GM21360 (cell line): ENCODE results near the gene ACADL.

Source experiments
- ATAC-seq: cut with Tn5 transposase; IDR thresholded peaks from one replicate; pipeline ENCODE4 v1.9.1; 2021; ENCODE audit warnings: mild to moderate bottlenecking, moderate library complexity; ENCODE audit not compliant: unreplicated experiment

ACADL gene

DNA sequence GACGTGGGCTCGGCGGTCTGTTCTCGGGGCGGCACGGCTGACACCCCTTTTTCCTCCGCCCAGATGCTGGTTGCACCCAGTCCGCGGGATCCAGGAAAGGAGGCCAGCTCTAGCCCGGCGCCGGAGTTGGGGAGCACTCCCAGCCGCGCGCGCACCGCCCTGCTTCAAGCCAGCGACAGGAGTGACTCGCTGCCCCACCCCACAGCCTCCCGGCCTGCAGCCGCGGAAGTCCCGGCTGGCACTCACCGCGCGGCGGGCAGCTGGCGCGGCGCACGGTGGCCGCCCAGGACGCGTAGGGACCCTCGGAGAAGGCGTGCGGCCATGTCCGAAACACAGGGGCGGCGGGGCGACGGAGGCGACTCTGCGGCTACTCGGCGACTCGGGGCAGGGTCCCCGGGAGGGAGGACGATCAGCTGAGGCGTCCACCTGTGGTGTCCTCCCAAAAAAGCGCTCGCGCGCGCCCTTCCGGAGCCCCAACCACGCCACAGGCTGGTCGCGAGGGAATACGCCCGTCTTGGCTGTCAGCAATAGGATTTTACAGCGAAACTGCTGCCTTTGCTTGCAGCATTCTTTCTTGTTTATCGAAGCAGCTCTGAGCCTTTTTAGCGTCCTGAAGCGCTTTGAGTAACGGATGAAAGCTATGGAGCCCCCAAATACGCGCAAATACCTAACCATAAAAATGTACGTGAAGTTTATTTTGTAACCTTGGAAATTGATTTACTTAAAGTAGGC, at the start of gene ACADL:
TSS of gene ACADL (minus strand) at position 507 of the 732 bp plus-strand sequence. CDS start at position 323, 184 bp downstream.
- peak; percentile 61 for ATAC-seq

GRCh38 chr2:210271300-210271699, 46.1 kb upstream of the ACADL start:
- no peak for ATAC-seq

GRCh38 chr2:210269148-210269547, 43.9 kb upstream of the ACADL start:
- ATAC-seq: no peak

- no peak for ATAC-seq
These were observed 43.0 kb upstream of the ACADL start for GRCh38 chr2:210268281-210268680.

GRCh38 chr2:210267698-210268097, 42.5 kb upstream of the ACADL start:
- ATAC-seq: no peak

- no peak for ATAC-seq
These were observed 39.0 kb upstream of the ACADL start for GRCh38 chr2:210264282-210264681.

DNA sequence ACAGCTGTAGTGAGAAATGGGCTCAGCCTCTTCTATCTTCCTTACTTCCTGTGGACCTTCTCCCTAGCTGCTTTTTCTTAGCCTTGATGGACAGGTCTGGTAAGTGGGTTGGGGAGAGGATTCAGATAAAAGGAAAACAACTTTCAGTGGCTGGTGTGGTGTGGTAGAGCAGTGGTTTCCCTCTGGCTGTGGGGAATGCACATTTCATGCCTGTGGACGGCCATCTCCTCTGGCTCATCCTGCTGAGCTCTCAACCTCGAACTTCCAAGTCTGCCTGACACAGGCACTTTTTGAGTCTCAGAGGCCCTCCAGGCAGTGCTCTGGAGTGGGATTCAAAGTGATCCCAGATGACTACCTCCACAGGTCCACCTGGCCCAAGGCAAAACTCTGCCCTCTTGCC, 38.6 kb upstream of the ACADL start:
- no peak for ATAC-seq

DNA sequence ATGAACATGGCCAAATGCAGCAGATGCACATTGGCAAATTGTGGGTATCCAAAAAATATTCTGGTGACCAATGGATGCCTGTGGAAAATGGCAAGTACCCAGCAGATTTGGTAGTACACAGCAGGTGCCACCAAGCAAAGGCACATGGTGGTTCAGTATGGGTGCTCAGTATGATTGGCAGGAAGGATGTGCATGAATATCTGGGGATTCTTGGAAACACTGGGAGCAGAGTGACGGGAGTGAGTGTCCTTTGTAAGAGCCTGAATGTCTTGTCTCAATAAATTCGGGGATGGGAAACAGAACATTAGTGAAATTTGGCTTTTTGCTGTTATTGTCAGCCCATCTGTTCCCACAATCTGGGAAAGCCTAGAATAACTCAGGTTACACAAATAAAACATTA, 36.8 kb upstream of the ACADL start:
- ATAC-seq: no peak

- no peak for ATAC-seq
These were observed 34.4 kb upstream of the ACADL start for GRCh38 chr2:210259687-210260086.

DNA sequence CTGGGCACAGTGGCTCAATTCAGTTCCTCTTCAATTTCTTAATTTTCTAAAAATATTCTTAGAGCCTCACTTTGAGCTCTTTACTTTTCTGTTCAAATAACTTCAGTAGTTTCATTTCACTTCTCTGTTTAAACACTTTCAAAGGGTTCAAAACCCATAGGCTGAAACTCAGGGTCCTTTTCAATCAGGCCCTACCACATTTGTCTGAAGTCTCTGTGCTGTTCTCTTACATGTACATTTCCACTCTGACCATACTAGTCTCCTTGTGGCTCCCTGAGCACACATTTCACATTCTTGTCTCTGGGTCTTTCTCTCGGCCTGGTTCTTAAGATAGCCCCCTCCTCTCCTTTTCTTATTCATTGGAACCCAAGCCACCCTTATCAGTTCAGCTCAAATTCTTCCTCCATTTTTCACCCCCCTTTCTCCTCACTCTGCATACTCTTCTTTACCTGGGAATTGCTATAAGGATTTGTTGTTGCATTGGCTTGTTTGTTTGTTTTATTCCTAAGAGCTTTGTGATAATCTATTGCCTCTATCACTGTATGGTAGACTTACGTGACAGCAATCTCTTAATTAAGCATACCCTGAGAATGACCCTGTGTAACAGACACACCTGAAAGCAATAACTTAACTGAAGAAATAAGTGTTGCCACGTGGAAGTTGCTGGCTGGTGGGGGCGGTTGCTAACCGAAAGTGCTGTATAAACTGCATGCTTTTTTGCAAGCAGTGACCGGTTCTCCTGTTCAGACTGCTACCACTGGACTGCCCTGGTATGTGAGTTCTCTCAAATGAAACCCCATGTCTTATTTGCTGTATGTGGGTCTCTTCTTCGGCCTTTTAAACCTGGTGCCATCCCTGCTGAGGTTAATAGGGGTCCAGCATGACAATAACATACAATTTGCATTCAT, 27.7 kb upstream of the ACADL start:
- ATAC-seq: no peak

GRCh38 chr2:210250622-210251021, 25.4 kb upstream of the ACADL start:
- no peak for ATAC-seq

GRCh38 chr2:210233487-210233886, 8.2 kb upstream of the ACADL start:
- no peak for ATAC-seq

- ATAC-seq: no peak
These were observed 5.7 kb upstream of the ACADL start for GRCh38 chr2:210230984-210231383.

DNA sequence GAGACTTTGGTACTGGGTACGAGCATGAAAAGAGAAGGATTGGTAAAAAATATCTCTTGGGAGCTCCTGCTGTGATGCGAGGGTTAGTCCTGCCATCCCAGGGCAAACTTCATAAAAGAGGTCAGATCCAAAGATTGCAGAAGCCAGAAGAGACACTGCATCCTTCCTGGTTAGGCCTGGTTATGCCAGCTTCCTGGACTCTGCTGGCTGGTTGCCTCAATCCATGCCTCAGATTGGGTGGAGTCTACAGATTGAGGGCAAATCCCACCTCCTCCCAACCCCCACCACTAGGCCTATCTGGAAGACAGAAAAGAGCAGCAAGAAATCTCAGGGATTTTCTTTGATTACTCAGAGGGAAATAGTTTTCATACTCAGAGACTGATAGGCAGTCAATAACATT, 5.3 kb upstream of the ACADL start:
- no peak for ATAC-seq

DNA sequence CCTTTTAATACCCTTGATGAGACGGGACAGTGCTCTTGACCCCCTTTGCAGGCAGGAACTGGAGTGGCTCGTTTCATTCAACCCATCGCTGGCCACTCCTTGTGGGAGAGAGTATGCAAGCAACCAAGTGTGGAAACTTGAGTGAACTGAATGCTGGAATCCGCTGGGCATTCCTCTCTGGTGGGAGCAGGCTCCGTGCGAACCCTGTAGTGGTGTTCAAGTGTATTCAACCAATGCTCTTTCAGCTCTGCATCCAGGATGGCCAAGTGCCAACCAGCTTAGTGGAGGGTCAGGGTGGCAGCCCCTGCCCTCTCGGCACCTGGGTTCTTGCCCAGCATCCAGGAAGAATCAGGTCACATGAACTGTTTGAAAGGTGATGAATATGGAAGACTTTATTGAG, 3.3 kb upstream of the ACADL start:
- no peak for ATAC-seq

DNA sequence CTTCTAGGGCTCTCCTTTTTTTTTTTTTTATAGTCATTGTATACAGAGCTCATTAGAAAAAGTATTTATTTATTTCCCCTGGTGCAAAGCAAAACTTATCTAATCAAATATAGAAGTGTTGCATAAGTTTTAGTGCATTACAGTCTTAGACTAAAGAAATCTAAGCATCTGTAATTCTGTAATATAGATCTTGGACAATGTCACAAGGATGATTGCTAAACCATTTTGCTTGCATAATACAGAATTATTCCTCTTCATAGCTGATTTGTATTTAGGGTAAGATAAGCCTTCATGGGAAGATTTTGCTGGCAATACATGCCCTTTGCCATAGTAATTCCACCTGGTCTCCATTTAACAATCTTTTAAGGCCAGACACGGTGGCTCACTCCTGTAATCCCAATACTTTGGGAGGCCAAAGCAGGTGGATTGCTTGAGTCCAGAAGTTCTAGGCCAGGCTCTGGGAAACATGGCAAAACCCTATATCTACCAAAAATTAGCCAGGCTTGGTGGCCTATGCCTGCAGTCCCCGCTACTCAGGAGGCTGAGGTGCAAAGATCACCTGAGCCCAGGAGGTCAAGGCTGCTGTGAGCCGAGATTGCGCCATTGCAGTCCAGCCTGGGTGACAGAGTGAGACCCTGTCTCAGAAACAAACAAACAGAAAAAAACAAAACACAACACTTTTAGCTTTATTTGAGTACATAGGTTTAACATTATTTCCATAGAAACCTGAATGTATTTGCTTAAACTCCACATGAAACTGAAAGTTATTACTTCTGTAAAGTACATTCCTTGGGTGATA, 2.2 kb upstream of the ACADL start:
- ATAC-seq: no peak

- ATAC-seq: no peak
These were observed 976 bp upstream of the ACADL start for GRCh38 chr2:210226223-210226622.

GRCh38 chr2:210224591-210224940, 681 bp downstream of the ACADL start:
- no peak for ATAC-seq

- no peak for ATAC-seq
These were observed 10.1 kb downstream of the ACADL start for GRCh38 chr2:210215120-210215519.

DNA sequence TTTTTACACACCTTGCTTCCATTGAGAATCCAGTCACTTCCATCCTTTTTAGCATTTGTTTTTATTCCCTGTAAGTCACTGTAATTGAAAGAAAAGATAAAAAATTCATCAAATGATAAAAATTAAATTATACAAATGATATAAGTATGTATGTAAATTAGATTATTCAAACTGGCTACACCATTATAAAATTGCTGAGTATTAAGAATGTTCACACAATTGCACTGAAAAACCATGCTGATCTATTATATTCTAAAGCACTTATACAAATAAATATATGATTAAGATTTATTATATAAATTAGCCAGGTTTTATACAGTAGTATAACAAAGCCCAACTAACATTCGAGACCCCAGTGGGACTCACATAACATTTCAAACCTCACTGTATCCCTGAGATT, 15.1 kb downstream of the ACADL start:
- ATAC-seq: no peak

DNA sequence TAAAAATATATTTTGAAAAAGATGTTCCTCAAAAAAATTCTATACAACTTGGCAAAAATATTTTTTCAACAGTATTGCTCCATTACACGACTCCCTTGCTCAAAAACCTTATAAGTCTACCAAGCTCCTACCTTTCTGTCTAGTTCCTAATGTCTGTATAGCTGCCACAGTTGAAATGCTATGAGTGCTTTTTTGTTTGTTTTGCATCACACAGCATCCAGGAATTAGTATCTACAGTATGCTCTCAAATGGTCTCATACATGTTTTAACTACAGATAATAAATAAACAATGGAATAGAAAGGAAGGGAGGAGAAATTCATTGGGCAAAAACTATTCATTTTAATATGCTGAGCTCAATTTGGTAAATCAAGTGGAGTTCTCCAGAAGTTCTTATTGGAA, 17.3 kb downstream of the ACADL start:
- no peak for ATAC-seq
